Measurements from ENCODE around the gene STAC3.

Gene STAC3

GRCh38 chr12:57242691-57243454 is 8.1 kb downstream of the STAC3 start:
- H3K4me3 ChIP-seq (replicated peaks in 1 of 2; ENCODE audit: low read depth in 2 of 2, low read length in 2 of 2): peak overlapping the region; percentile 39 to 41
- TF ChIP-seq CTCF (IDR thresholded peaks at IDR 0.05; ENCODE audit: low read depth, low read length): peak; percentile 69
- DNase-seq (ENCODE audit: low read depth in 2 of 2): peak; percentile 53 to 57

- no peak for DNase-seq (ENCODE audit: low read depth in 2 of 2)
- H3K4me3 ChIP-seq (replicated peaks in 1 of 2; ENCODE audit: low read depth in 2 of 2, low read length in 2 of 2): no peak overlapping the region
- no peak for TF ChIP-seq CTCF (IDR thresholded peaks at IDR 0.05; ENCODE audit: low read depth, low read length)
Observed at GRCh38 chr12:57242329-57242690, 8.7 kb downstream of the STAC3 start.

GRCh38 chr12:57241402-57242310 is 9.3 kb downstream of the STAC3 start:
- no peak for TF ChIP-seq CTCF (IDR thresholded peaks at IDR 0.05; ENCODE audit: low read depth, low read length)
- peak overlapping the region in 1 of 2 donors; percentile 72 for H3K4me3 ChIP-seq (replicated peaks in 1 of 2; ENCODE audit: low read depth in 2 of 2, low read length in 2 of 2)
- DNase-seq (ENCODE audit: low read depth in 2 of 2): no peak

GRCh38 chr12:57240926-57241401 is 10.0 kb downstream of the STAC3 start:
- H3K4me3 ChIP-seq (replicated peaks in 1 of 2; ENCODE audit: low read depth in 2 of 2, low read length in 2 of 2): peak overlapping the region; percentile 52 to 72
- no peak for DNase-seq (ENCODE audit: low read depth in 2 of 2)
- TF ChIP-seq CTCF (IDR thresholded peaks at IDR 0.05; ENCODE audit: low read depth, low read length): no peak

- DNase-seq (ENCODE audit: low read depth in 2 of 2): peak; percentile 48 to 49
- H3K4me3 ChIP-seq (replicated peaks in 1 of 2; ENCODE audit: low read depth in 2 of 2, low read length in 2 of 2): peak overlapping the region; percentile 52 to 72
- no peak for TF ChIP-seq CTCF (IDR thresholded peaks at IDR 0.05; ENCODE audit: low read depth, low read length)
Observed at GRCh38 chr12:57240066-57240921, 10.7 kb downstream of the STAC3 start.

- DNase-seq (ENCODE audit: low read depth in 2 of 2): no peak
- no peak for TF ChIP-seq CTCF (IDR thresholded peaks at IDR 0.05; ENCODE audit: low read depth, low read length)
- H3K4me3 ChIP-seq (replicated peaks in 1 of 2; ENCODE audit: low read depth in 2 of 2, low read length in 2 of 2): peak overlapping the region; percentile 52 to 72
Observed at GRCh38 chr12:57239587-57240065, 11.4 kb downstream of the STAC3 start.

All from cardiac fibroblast (primary cell).